H1 (cell line): Measurements from ENCODE around the gene YWHAB. TPM values are rescaled to one million over a fixed set of nuclear protein-coding genes. Genes with fewer than 3 reads are reported as not detected.

Source experiments
- CTCF ChIA-PET: fragments of 300-600 bp; sonication (Branson Sonifier 250); formaldehyde crosslinking; loops from one replicate; lab custom pipeline; 2021; ENCODE audit not compliant: partially characterized antibody; lab: Charles Lee
- POLR2A ChIA-PET: fragments of 300-600 bp; sonication (Branson Sonifier 250); formaldehyde crosslinking; loops from one replicate; lab custom pipeline; 2021; ENCODE audit warnings: inconsistent platforms; ENCODE audit not compliant: partially characterized antibody; lab: Charles Lee
- DNase-seq, 2 experiments: peaks; one replicate each; pipeline versions ENCODE4 v3.0.0 to v3.0.0-alpha.2; 2010 to 2022; ENCODE audit warnings: low spot score in 2 of 2, low read depth in 1 of 2, mixed read lengths in 1 of 2
- FAIRE-seq: peaks from 2 replicates; lab custom pipeline; 2011; peaks lifted over from hg19 to GRCh38; lab: Jason Lieb, UNC
- H2AFZ ChIP-seq: 2 replicates; pipeline ENCODE4 v1.8.1; 2012; ENCODE audit warnings: low read length, inconsistent platforms
- H2AK5ac ChIP-seq: 2 replicates; pipeline ENCODE4 v1.6.1; 2013; ENCODE audit warnings: low read depth, low read length
- H2BK120ac ChIP-seq: replicated peaks from 2 replicates; pipeline ENCODE3; 2013; ENCODE audit warnings: low read depth, low read length, inconsistent platforms
- H2BK12ac ChIP-seq: 2 replicates; pipeline ENCODE4 v1.6.1; 2013; ENCODE audit warnings: low read depth, low read length
- H2BK15ac ChIP-seq: 2 replicates; pipeline ENCODE4 v1.6.1; 2013; ENCODE audit warnings: low read length
- H2BK20ac ChIP-seq: 2 replicates; pipeline ENCODE4 v1.6.1; 2013; ENCODE audit warnings: low read length
- H2BK5ac ChIP-seq: 2 replicates; pipeline ENCODE4 v1.6.1; 2013; ENCODE audit warnings: low read depth, low read length
- H3K14ac ChIP-seq: 2 replicates; pipeline ENCODE4 v1.6.1; 2013; ENCODE audit warnings: inconsistent platforms; ENCODE audit not compliant: insufficient read length
- H3K18ac ChIP-seq: 2 replicates; pipeline ENCODE4 v1.6.1; 2013; ENCODE audit warnings: low read length; ENCODE audit errors: extremely low read depth
- H3K23ac ChIP-seq: 2 replicates; pipeline ENCODE4 v1.6.1; 2013; ENCODE audit warnings: inconsistent platforms; ENCODE audit not compliant: insufficient read length
- H3K23me2 ChIP-seq: 2 replicates; pipeline ENCODE4 v1.6.1; 2013; ENCODE audit warnings: low read depth, low read length
- H3K27ac ChIP-seq: 2 replicates; pipeline ENCODE4 v1.6.1; 2011; ENCODE audit warnings: low read depth, low read length, inconsistent platforms
- H3K27me3 ChIP-seq, 4 experiments: replicated peaks in 1 of 4; 1 replicate in 1 of 4; 2 replicates in 3 of 4; pipeline versions ENCODE4 v1.6.1 to v1.8.1; 2011 to 2013; ENCODE audit warnings: low read length in 3 of 4, mild to moderate bottlenecking in 3 of 4, inconsistent platforms in 2 of 4, mixed read lengths in 2 of 4, moderate library complexity in 1 of 4; ENCODE audit not compliant: control insufficient read depth in 3 of 4, insufficient read depth in 3 of 4; ENCODE audit errors: extremely low read depth in 1 of 4
- H3K36me3 ChIP-seq, 4 experiments: 2 replicates each; pipeline versions ENCODE4 v1.6.1 to v1.8.1; 2011 to 2013; ENCODE audit warnings: mild to moderate bottlenecking in 4 of 4, low read length in 3 of 4, moderate library complexity in 2 of 4, control low read depth in 1 of 4, inconsistent platforms in 1 of 4; ENCODE audit not compliant: insufficient read depth in 4 of 4, control insufficient read depth in 2 of 4
- H3K4ac ChIP-seq: replicated peaks from 2 replicates; pipeline ENCODE3; 2013; ENCODE audit warnings: low read length, low read depth, mixed read lengths, inconsistent platforms; ENCODE audit not compliant: insufficient read length
- H3K4me1 ChIP-seq, 4 experiments: replicated peaks in 1 of 4; 1 replicate in 1 of 4; 2 replicates in 3 of 4; pipeline versions ENCODE4 v1.6.1 to v1.8.1; 2011 to 2013; ENCODE audit warnings: low read length in 3 of 4, inconsistent platforms in 2 of 4, mixed read lengths in 1 of 4; ENCODE audit not compliant: insufficient read depth in 4 of 4, control insufficient read depth in 3 of 4
- H3K4me2 ChIP-seq, 2 experiments: 2 replicates each; pipeline versions ENCODE4 v1.6.1 to v1.8.1; 2011 to 2013; ENCODE audit warnings: low read depth in 2 of 2, low read length in 2 of 2, control low read depth in 1 of 2, inconsistent platforms in 1 of 2, mild to moderate bottlenecking in 1 of 2; ENCODE audit not compliant: insufficient read depth in 1 of 2
- H3K4me3 ChIP-seq, 4 experiments: fragments of 200-600, 300-600 bp in 1 of 4; sonication (generic), shearing (Covaris generic), sonication (Bioruptor Twin) in 1 of 4; 2 replicates each; pipeline versions ENCODE4 v1.5.1 to v1.8.1; 2011 to 2016; ENCODE audit warnings: low read length in 4 of 4, low read depth in 3 of 4, control low read depth in 2 of 4, inconsistent platforms in 2 of 4, mild to moderate bottlenecking in 2 of 4, mixed read lengths in 1 of 4, moderate library complexity in 1 of 4; ENCODE audit not compliant: insufficient read depth in 2 of 4; ENCODE audit errors: extremely low read depth in 1 of 4
- H3K56ac ChIP-seq: replicated peaks from 2 replicates; pipeline ENCODE3; 2013; ENCODE audit warnings: low read depth, mild to moderate bottlenecking, mixed read lengths, low read length, inconsistent platforms; ENCODE audit not compliant: insufficient read length
- H3K79me1 ChIP-seq: 2 replicates; pipeline ENCODE4 v1.6.1; 2013; ENCODE audit warnings: low read depth, low read length, control low read depth
- H3K79me2 ChIP-seq, 2 experiments: 2 replicates each; pipeline versions ENCODE4 v1.6.1 to v1.8.1; 2012 to 2013; ENCODE audit warnings: low read length in 2 of 2, mild to moderate bottlenecking in 2 of 2, inconsistent platforms in 1 of 2; ENCODE audit not compliant: insufficient read depth in 2 of 2, control insufficient read depth in 1 of 2
- H3K9ac ChIP-seq, 4 experiments: replicated peaks in 1 of 4; 1 replicate in 1 of 4; 2 replicates in 3 of 4; pipeline versions ENCODE4 v1.6.1 to v1.8.1; 2011 to 2013; ENCODE audit warnings: low read depth in 3 of 4, low read length in 3 of 4, control low read depth in 2 of 4, mild to moderate bottlenecking in 2 of 4, moderate library complexity in 2 of 4, inconsistent platforms in 1 of 4; ENCODE audit errors: extremely low read depth in 1 of 4
- H3K9me3 ChIP-seq, 2 experiments: 2 replicates each; pipeline versions ENCODE4 v1.6.1 to v1.8.1; 2012 to 2013; ENCODE audit warnings: mild to moderate bottlenecking in 2 of 2, moderate library complexity in 2 of 2, control low read depth in 1 of 2, inconsistent platforms in 1 of 2, low read depth in 1 of 2, low read length in 1 of 2, mixed read lengths in 1 of 2; ENCODE audit not compliant: insufficient read depth in 2 of 2
- H4K20me1 ChIP-seq, 2 experiments: replicated peaks in 1 of 2; 2 replicates each; pipeline versions ENCODE3 to v1.8.1; 2011 to 2013; ENCODE audit warnings: inconsistent platforms in 2 of 2, low read length in 2 of 2, mild to moderate bottlenecking in 1 of 2; ENCODE audit not compliant: insufficient read depth in 2 of 2, control insufficient read depth in 1 of 2
- H4K5ac ChIP-seq: 2 replicates; pipeline ENCODE4 v1.6.1; 2013; ENCODE audit warnings: low read length, low read depth, mixed read lengths, inconsistent platforms; ENCODE audit not compliant: insufficient read length
- H4K8ac ChIP-seq: 2 replicates; pipeline ENCODE4 v1.8.0; 2013; ENCODE audit warnings: mild to moderate bottlenecking, moderate library complexity, low read length, inconsistent platforms; ENCODE audit not compliant: insufficient read depth; ENCODE audit errors: extremely low read depth
- H4K91ac ChIP-seq: replicated peaks from 2 replicates; pipeline ENCODE3; 2013; ENCODE audit warnings: low read length, mixed read lengths, inconsistent platforms; ENCODE audit not compliant: insufficient read length
- PHF8 ChIP-seq: fragments of 200-600 bp; sonication (generic); conservative IDR thresholded peaks from 2 replicates; pipeline ENCODE4 v1.7.1; 2012; ENCODE audit warnings: low read depth, mild to moderate bottlenecking, inconsistent platforms, low read length, moderate library complexity
- POLR2A ChIP-seq, 2 experiments: IDR thresholded peaks; 1 replicate in 1 of 2; 2 replicates in 1 of 2; pipeline ENCODE4 v1.6.1; 2011; ENCODE audit warnings: low read depth in 2 of 2, low read length in 2 of 2, mild to moderate bottlenecking in 2 of 2; ENCODE audit errors: control extremely low read depth in 1 of 2
- TBP ChIP-seq: IDR thresholded peaks from 2 replicates; pipeline ENCODE4 v1.6.1; 2011; ENCODE audit warnings: low read depth, low read length, improper control_type of control experiment
- WGBS, 2 experiments: shearing (Covaris generic) in 1 of 2; methylation state at CpG; one replicate each; pipeline versions ENCODE4 v1.1.6 to v1.1.7; 2013 to 2015; ENCODE audit warnings: low lambda C conversion rate in 2 of 2, mixed read lengths in 2 of 2, inconsistent platforms in 1 of 2, low coverage in 1 of 2, missing lambda C conversion rate in 1 of 2; ENCODE audit not compliant: insufficient replicate concordance in 2 of 2, insufficient coverage in 1 of 2, insufficient read length in 1 of 2; ENCODE audit errors: extremely low coverage in 1 of 2, missing lambda C conversion rate in 1 of 2; 5-methylcytosine and 5-hydroxymethylcytosine counted together
- polyA plus RNA-seq, 7 experiments: library from polyadenylated mRNA; depleted of rRNA in 3 of 7; stranded (reverse) in 5 of 7; unstranded in 2 of 7; fragments of >200 nt in 5 of 7; fragments of 200-250 nt in 2 of 7; gene quantifications; 1 replicate in 5 of 7; 2 replicates in 1 of 7; 4 replicates in 1 of 7; pipeline versions ENCODE4 v1.2.1 to v1.2.3, GENCODE V29; 2011 to 2013; ENCODE audit warnings: missing spikeins in 2 of 7, mixed read lengths in 2 of 7
- total RNA-seq: library from RNA; stranded (reverse); fragmentation: NEBNext Ultra II Directional; extraction: Animal tissue kit (Norgen Biotek cat#: 25700); gene quantifications from 2 replicates; pipeline ENCODE4 v1.2.1, GENCODE V29; 2021
- TF ChIP-seq, protein P1 (sequence below): IDR thresholded peaks from 2 replicates; pipeline ENCODE4 v1.6.1; 2012; ENCODE audit warnings: inconsistent platforms

The YWHAB gene
- total and polyA plus RNA-seq, 2 of the 8 experiments (the other 6 are each of a cell fraction or from before 2014, with no cell fraction given) = 72.9 to 256 TPM

DNA sequence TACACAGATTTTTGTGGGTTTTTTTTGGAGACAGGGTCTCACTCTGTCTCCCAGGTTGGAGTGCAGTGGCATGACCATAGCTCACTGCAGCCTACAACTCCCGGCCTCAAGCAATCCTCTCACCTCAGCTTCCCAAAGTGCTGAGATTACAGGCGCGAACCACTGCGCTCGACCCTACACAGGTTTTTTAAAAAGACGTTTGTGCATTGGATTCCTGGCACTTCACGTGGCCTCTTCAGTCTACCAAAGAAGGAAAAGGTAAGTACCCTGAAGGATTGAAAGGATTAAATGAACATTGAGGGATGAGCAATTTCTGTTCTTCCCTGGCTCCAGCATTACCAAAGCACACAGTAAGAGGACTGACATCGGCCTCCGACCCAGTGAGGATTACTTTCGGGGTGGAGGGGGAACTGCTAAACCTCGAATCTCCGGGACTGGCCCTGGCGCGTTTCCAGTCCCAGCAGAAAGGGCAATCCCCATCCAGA, 556 bp upstream of the YWHAB start:
- Histone ChIP-seq H3K4me1 (peaks cover 0 to 9% (median 7%) of the 10 kb centered on the region in 4 experiments; a peak in 5 of 7 replicates), H2BK20ac (no peak overlapping the region), H3K36me3 (peaks cover 0 to 13% (median 0%) of the 10 kb centered on the region in 4 experiments; a peak in 1 of 8 replicates), H4K91ac (peak overlapping the region; percentile 3), H3K79me1 (no peaks in the 10 kb centered on the region), H3K27ac (no peak overlapping the region), H3K4me3 (peak overlapping the region; percentile 41 to 96 (median 76); a peak in 7 of 8 replicates)
- CTCF ChIA-PET = interaction anchor here (1.3 to 1.9 kb wide), 2 partner anchors 79 to 135 kb away, joined by 5 read pairs; no protein-coding TSS in a partner anchor
- no peak for FAIRE-seq
- TF ChIP-seq TBP (peak; percentile 51; the same call in 1 of the 2 replicates), PHF8 (no peak), POLR2A (IDR thresholded peaks at IDR 0.05; ENCODE audit: control extremely low read depth in 1 of 2, low read depth in 2 of 2, low read length in 2 of 2) (peak in 1 of 2 experiments; percentile 68; a peak in 2 of 3 replicates)
- TF ChIP-seq, protein P1, sequence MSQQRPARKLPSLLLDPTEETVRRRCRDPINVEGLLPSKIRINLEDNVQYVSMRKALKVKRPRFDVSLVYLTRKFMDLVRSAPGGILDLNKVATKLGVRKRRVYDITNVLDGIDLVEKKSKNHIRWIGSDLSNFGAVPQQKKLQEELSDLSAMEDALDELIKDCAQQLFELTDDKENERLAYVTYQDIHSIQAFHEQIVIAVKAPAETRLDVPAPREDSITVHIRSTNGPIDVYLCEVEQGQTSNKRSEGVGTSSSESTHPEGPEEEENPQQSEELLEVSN = peak; percentile 32; the same call in 1 of the 2 replicates
- TF ChIP-seq, all 59 proteins: peak for 3
- H2BK15ac ChIP-seq = no peak overlapping the region
- H2AFZ ChIP-seq = peak overlapping the region; percentile 74; the same call in 1 of the 2 replicates
- no peaks in the 10 kb centered on the region for H3K27me3 ChIP-seq
- 19% methylated on average over 14 of the region's 14 CpGs; no CpG with 5 or more reads in 1 of the 2 experiments for WGBS, 2 experiments
- H3K4ac ChIP-seq = peak overlapping the region; percentile 40
- no peak overlapping the region for H4K8ac ChIP-seq
- no peak overlapping the region for H3K56ac ChIP-seq
- H4K5ac ChIP-seq = peak overlapping the region; percentile 3
- H3K79me2 ChIP-seq = peaks cover 34 to 43% of the 10 kb centered on the region in 2 experiments
- no peak overlapping the region for H3K23ac ChIP-seq
- H2BK120ac ChIP-seq = no peak overlapping the region
- H2AK5ac ChIP-seq = no peak overlapping the region
- peak overlapping the region; percentile 52; the same call in 1 of the 2 replicates for H3K18ac ChIP-seq
- H2BK5ac ChIP-seq = peak overlapping the region; percentile 48; the same call in 1 of the 2 replicates
- peaks cover 15 to 20% of the 10 kb centered on the region in 2 experiments for H4K20me1 ChIP-seq
- H3K4me2 ChIP-seq = peak overlapping the region; percentile 80 to 83
- H3K9me3 ChIP-seq = no peaks in the 10 kb centered on the region
- no peak overlapping the region for H3K14ac ChIP-seq
- DNase-seq = no peak
- H3K23me2 ChIP-seq = peaks cover 8% of the 10 kb centered on the region
- H3K9ac ChIP-seq = peak overlapping the region in 3 of 4 experiments; percentile 61 to 88 (median 70); a peak in 6 of 7 replicates
- H2BK12ac ChIP-seq = 0 out of 2 replicates have a peak overlapping the region, but pooled peaks have one; percentile 44
- POLR2A ChIA-PET = interaction anchor here (0.8 to 3.2 kb wide), 17 partner anchors 8 to 230 kb away, joined by 3 to 18 read pairs (median 4); partner anchors contain the start of genes PABPC1L, TOMM34 and WFDC5
